DND-41 (cell line): ENCODE measurements around the gene MOK.
A peak's percentile ranks its signal among the peaks of the same experiment; 100 is the strongest.

Experiments
- ATAC-seq: fragments of 200-7000 bp; cut with Tn5 transposase; 3 replicates; pipeline ENCODE4 v1.9.1; 2021; ENCODE audit warnings: low read depth; ENCODE audit not compliant: insufficient read depth
- DNase-seq: peaks from one replicate; pipeline ENCODE4 v3.0.0-alpha.2; 2020
- H2AFZ ChIP-seq: 2 replicates; pipeline ENCODE4 v1.6.0; 2012; ENCODE audit warnings: low read depth, low read length
- H3K27ac ChIP-seq: 2 replicates; pipeline ENCODE4 v1.5.1; 2012; ENCODE audit warnings: low read length, inconsistent platforms
- H3K27me3 ChIP-seq: fragments of 200-600 bp; sonication (generic); 2 replicates; pipeline ENCODE4 v1.6.0; 2012; ENCODE audit warnings: low read length, mild to moderate bottlenecking, inconsistent platforms; ENCODE audit not compliant: insufficient read depth, poor library complexity
- H3K36me3 ChIP-seq: 2 replicates; pipeline ENCODE4 v1.5.1; 2012; ENCODE audit warnings: low read length, inconsistent platforms; ENCODE audit not compliant: insufficient read depth
- H3K4me1 ChIP-seq: 2 replicates; pipeline ENCODE4 v1.5.1; 2012; ENCODE audit warnings: mild to moderate bottlenecking, low read length; ENCODE audit not compliant: insufficient read depth
- H3K4me2 ChIP-seq: 2 replicates; pipeline ENCODE4 v1.6.0; 2012; ENCODE audit warnings: mild to moderate bottlenecking, moderate library complexity, low read length, inconsistent platforms; ENCODE audit not compliant: insufficient read depth
- H3K4me3 ChIP-seq, 2 experiments: fragments of 200-600 bp in 1 of 2; shearing (Covaris generic) in 1 of 2; 2 replicates each; pipeline ENCODE4 v1.5.1; 2012 to 2016; ENCODE audit warnings: inconsistent platforms in 2 of 2, low read length in 2 of 2, mild to moderate bottlenecking in 2 of 2, low read depth in 1 of 2, moderate library complexity in 1 of 2
- H3K79me2 ChIP-seq: 2 replicates; pipeline ENCODE4 v1.6.0; 2012; ENCODE audit warnings: low read length, inconsistent platforms; ENCODE audit not compliant: insufficient read depth
- H3K9ac ChIP-seq: 2 replicates; pipeline ENCODE4 v1.6.0; 2012; ENCODE audit warnings: low read depth, mild to moderate bottlenecking, inconsistent platforms, low read length, moderate library complexity
- H3K9me3 ChIP-seq: 2 replicates; pipeline ENCODE4 v1.5.1; 2012; ENCODE audit warnings: low read length, moderate library complexity, mild to moderate bottlenecking, inconsistent platforms; ENCODE audit not compliant: insufficient read depth, severe bottlenecking
- H4K20me1 ChIP-seq: 2 replicates; pipeline ENCODE4 v1.6.0; 2012; ENCODE audit warnings: low read length; ENCODE audit not compliant: insufficient read depth
- EZH2 ChIP-seq: IDR thresholded peaks from 3 replicates; pipeline ENCODE4 v1.6.1; 2012; ENCODE audit warnings: borderline replicate concordance, low read depth, mild to moderate bottlenecking, moderate library complexity, low read length, inconsistent platforms; ENCODE audit not compliant: severe bottlenecking
- TF ChIP-seq, protein P1 (sequence below): IDR thresholded peaks from 2 replicates; pipeline ENCODE4 v1.5.1; 2012; ENCODE audit warnings: borderline replicate concordance, low read length, moderate library complexity, mild to moderate bottlenecking; ENCODE audit not compliant: poor library complexity, severe bottlenecking; ENCODE audit errors: extremely low read depth

The MOK gene

DNA sequence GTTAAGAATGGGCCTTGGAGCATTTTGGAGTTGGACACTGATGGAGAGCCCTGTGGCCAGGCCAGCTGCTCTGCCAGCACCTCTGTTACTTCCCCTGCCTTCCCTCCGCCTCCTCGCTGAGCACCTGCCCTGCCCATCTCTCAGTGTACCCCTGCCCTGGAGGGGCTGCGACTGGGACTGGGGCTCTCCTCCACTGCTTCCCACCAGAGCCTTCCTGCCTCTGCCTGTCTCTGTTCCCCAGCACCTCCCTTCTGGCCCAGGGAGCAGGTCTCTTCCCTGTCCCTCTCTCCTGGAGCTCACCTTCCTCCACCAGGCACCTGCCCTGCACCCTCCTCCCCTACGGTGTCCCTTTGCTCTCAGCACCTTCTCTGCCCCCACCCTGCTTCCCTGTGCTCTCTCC lies 103.2 kb downstream of the MOK start:
- no peak overlapping the region for H2AFZ ChIP-seq
- H3K4me3 ChIP-seq, result no peak overlapping the region
- peak overlapping the region; percentile 10; the same call in 1 of the 2 replicates for H3K27ac ChIP-seq
- TF ChIP-seq, protein P1, sequence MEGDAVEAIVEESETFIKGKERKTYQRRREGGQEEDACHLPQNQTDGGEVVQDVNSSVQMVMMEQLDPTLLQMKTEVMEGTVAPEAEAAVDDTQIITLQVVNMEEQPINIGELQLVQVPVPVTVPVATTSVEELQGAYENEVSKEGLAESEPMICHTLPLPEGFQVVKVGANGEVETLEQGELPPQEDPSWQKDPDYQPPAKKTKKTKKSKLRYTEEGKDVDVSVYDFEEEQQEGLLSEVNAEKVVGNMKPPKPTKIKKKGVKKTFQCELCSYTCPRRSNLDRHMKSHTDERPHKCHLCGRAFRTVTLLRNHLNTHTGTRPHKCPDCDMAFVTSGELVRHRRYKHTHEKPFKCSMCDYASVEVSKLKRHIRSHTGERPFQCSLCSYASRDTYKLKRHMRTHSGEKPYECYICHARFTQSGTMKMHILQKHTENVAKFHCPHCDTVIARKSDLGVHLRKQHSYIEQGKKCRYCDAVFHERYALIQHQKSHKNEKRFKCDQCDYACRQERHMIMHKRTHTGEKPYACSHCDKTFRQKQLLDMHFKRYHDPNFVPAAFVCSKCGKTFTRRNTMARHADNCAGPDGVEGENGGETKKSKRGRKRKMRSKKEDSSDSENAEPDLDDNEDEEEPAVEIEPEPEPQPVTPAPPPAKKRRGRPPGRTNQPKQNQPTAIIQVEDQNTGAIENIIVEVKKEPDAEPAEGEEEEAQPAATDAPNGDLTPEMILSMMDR, result no peak
- no peak for TF ChIP-seq EZH2
- ATAC-seq, result no peak
- H3K9me3 ChIP-seq, result no peaks in the 10 kb centered on the region
- H3K79me2 ChIP-seq, result peaks cover 32% of the 10 kb centered on the region
- H3K9ac ChIP-seq, result no peak overlapping the region
- H3K27me3 ChIP-seq, result no peaks in the 10 kb centered on the region
- peaks cover 61% of the 10 kb centered on the region for H3K36me3 ChIP-seq
- H3K4me1 ChIP-seq, result peaks cover 45% of the 10 kb centered on the region
- no peak for DNase-seq
- peaks cover 65% of the 10 kb centered on the region for H4K20me1 ChIP-seq
- H3K4me2 ChIP-seq, result peak overlapping the region; percentile 56; the same call in 1 of the 2 replicates

- TF ChIP-seq, protein P1, result no peak
- no peak for TF ChIP-seq EZH2
- Histone ChIP-seq H3K4me2 (peak overlapping the region; percentile 56; the same call in 1 of the 2 replicates), H3K27ac (peak overlapping the region; percentile 37; the same call in 1 of the 2 replicates), H2AFZ (no peak overlapping the region), H3K4me1 (peaks cover 45% of the 10 kb centered on the region), H3K36me3 (peaks cover 62% of the 10 kb centered on the region), H3K9ac (no peak overlapping the region), H3K27me3 (no peaks in the 10 kb centered on the region), H3K4me3 (no peak overlapping the region), H3K79me2 (peaks cover 32% of the 10 kb centered on the region), H3K9me3 (no peaks in the 10 kb centered on the region), H4K20me1 (peaks cover 65% of the 10 kb centered on the region)
- ATAC-seq, result peak; percentile 55
- peak; percentile 26 for DNase-seq
Observed at GRCh38 chr14:102201353-102201738, 103.6 kb downstream of the MOK start.

GRCh38 chr14:102200690-102201352 lies 104.1 kb downstream of the MOK start:
- peak overlapping the region in 1 of 2 experiments; percentile 19; a peak in 1 of 4 replicates for H3K4me3 ChIP-seq
- H3K36me3 ChIP-seq, result peaks cover 62% of the 10 kb centered on the region
- no peaks in the 10 kb centered on the region for H3K27me3 ChIP-seq
- peak; percentile 87 for ATAC-seq
- no peak overlapping the region for H3K9ac ChIP-seq
- DNase-seq, result peak; percentile 55
- H3K4me2 ChIP-seq, result peak overlapping the region; percentile 56
- peaks cover 45% of the 10 kb centered on the region for H3K4me1 ChIP-seq
- peaks cover 66% of the 10 kb centered on the region for H4K20me1 ChIP-seq
- peak overlapping the region; percentile 62 for H3K27ac ChIP-seq
- no peak overlapping the region for H2AFZ ChIP-seq
- no peak for TF ChIP-seq EZH2
- TF ChIP-seq, protein P1, result no peak
- H3K9me3 ChIP-seq, result no peaks in the 10 kb centered on the region
- peaks cover 30% of the 10 kb centered on the region for H3K79me2 ChIP-seq
